HEK293 (cell line): ENCODE data around the gene C2orf42.

Source experiments
- GLI4 ChIP-seq: fragments of 450-650 bp; formaldehyde crosslinking; IDR thresholded peaks from 2 replicates; pipeline ENCODE4 v1.5.1; 2016; ENCODE audit warnings: missing biosample characterization, missing genetic modification characterization
- KLF1 ChIP-seq: fragments of 450-650 bp; formaldehyde crosslinking; IDR thresholded peaks from 2 replicates; pipeline ENCODE4 v1.5.1; 2016; ENCODE audit warnings: missing biosample characterization, missing genetic modification characterization
- KLF8 ChIP-seq: fragments of 450-650 bp; formaldehyde crosslinking; IDR thresholded peaks from 2 replicates; pipeline ENCODE4 v1.5.1; 2016; ENCODE audit warnings: missing biosample characterization, missing genetic modification characterization
- KLF9 ChIP-seq: fragments of 450-650 bp; formaldehyde crosslinking; IDR thresholded peaks from 2 replicates; pipeline ENCODE4 v1.5.1; 2016; ENCODE audit warnings: missing biosample characterization, missing genetic modification characterization, low read depth
- PRDM6 ChIP-seq: fragments of 450-650 bp; formaldehyde crosslinking; IDR thresholded peaks from 2 replicates; pipeline ENCODE4 v1.5.1; 2017; ENCODE audit warnings: missing biosample characterization, missing genetic modification characterization
- YY2 ChIP-seq: fragments of 450-650 bp; formaldehyde crosslinking; IDR thresholded peaks from 2 replicates; pipeline ENCODE4 v1.5.1; 2016; ENCODE audit warnings: missing biosample characterization, missing genetic modification characterization
- ZBTB21 ChIP-seq: fragments of 450-650 bp; formaldehyde crosslinking; IDR thresholded peaks from 2 replicates; pipeline ENCODE4 v1.5.1; 2017; ENCODE audit warnings: missing biosample characterization, missing genetic modification characterization
- ZNF112 ChIP-seq: fragments of 450-650 bp; formaldehyde crosslinking; IDR thresholded peaks from 2 replicates; pipeline ENCODE4 v1.5.0; 2017; ENCODE audit warnings: missing biosample characterization, missing genetic modification characterization
- ZNF132 ChIP-seq: fragments of 450-650 bp; formaldehyde crosslinking; IDR thresholded peaks from 2 replicates; pipeline ENCODE4 v1.5.1; 2017; ENCODE audit warnings: missing biosample characterization, missing genetic modification characterization, borderline replicate concordance
- ZNF223 ChIP-seq: fragments of 450-650 bp; formaldehyde crosslinking; IDR thresholded peaks from 2 replicates; pipeline ENCODE4 v1.5.1; 2016; ENCODE audit warnings: missing biosample characterization, missing genetic modification characterization
- ZNF311 ChIP-seq: fragments of 450-650 bp; formaldehyde crosslinking; IDR thresholded peaks from 2 replicates; pipeline ENCODE4 v1.5.1; 2017; ENCODE audit warnings: missing biosample characterization, missing genetic modification characterization, borderline replicate concordance
- ZNF394 ChIP-seq: fragments of 450-650 bp; formaldehyde crosslinking; IDR thresholded peaks from 2 replicates; pipeline ENCODE4 v1.5.1; 2016; ENCODE audit warnings: missing biosample characterization, missing genetic modification characterization, mild to moderate bottlenecking, moderate library complexity, borderline replicate concordance
- ZNF423 ChIP-seq: fragments of 450-650 bp; formaldehyde crosslinking; IDR thresholded peaks from 2 replicates; pipeline ENCODE4 v1.5.1; 2016; ENCODE audit warnings: missing biosample characterization, missing genetic modification characterization
- ZNF48 ChIP-seq: fragments of 450-650 bp; formaldehyde crosslinking; IDR thresholded peaks from 2 replicates; pipeline ENCODE4 v1.5.1; 2016; ENCODE audit warnings: missing biosample characterization, missing genetic modification characterization
- ZNF530 ChIP-seq: fragments of 450-650 bp; formaldehyde crosslinking; IDR thresholded peaks from 2 replicates; pipeline ENCODE4 v1.5.1; 2016; ENCODE audit warnings: low read depth, missing biosample characterization, missing genetic modification characterization
- ZNF549 ChIP-seq: fragments of 450-650 bp; IDR thresholded peaks from 2 replicates; pipeline ENCODE4 v1.5.1; 2018; ENCODE audit warnings: missing biosample characterization, missing genetic modification characterization, mild to moderate bottlenecking, inconsistent platforms, moderate library complexity
- ZNF558 ChIP-seq: fragments of 450-650 bp; formaldehyde crosslinking; IDR thresholded peaks from 2 replicates; pipeline ENCODE4 v1.5.1; 2016; ENCODE audit warnings: missing biosample characterization, missing genetic modification characterization
- ZNF585B ChIP-seq: fragments of 450-650 bp; formaldehyde crosslinking; IDR thresholded peaks from 2 replicates; pipeline ENCODE4 v1.5.1; 2016; ENCODE audit warnings: missing biosample characterization, missing genetic modification characterization
- ZNF701 ChIP-seq: fragments of 450-650 bp; formaldehyde crosslinking; IDR thresholded peaks from 2 replicates; pipeline ENCODE4 v1.5.1; 2016; ENCODE audit warnings: missing biosample characterization, missing genetic modification characterization
- ZNF707 ChIP-seq: fragments of 450-650 bp; formaldehyde crosslinking; IDR thresholded peaks from 2 replicates; pipeline ENCODE4 v1.5.1; 2016; ENCODE audit warnings: missing biosample characterization, missing genetic modification characterization
- ZNF776 ChIP-seq: fragments of 450-650 bp; formaldehyde crosslinking; IDR thresholded peaks from 2 replicates; pipeline ENCODE4 v1.5.0; 2017; ENCODE audit warnings: missing biosample characterization, missing genetic modification characterization, borderline replicate concordance
- ZNF777 ChIP-seq: fragments of 450-650 bp; formaldehyde crosslinking; IDR thresholded peaks from 2 replicates; pipeline ENCODE4 v1.5.1; 2017; ENCODE audit warnings: missing biosample characterization, missing genetic modification characterization, borderline replicate concordance
- ZNF792 ChIP-seq: fragments of 450-650 bp; formaldehyde crosslinking; IDR thresholded peaks from 2 replicates; pipeline ENCODE4 v1.5.1; 2016; ENCODE audit warnings: missing biosample characterization, missing genetic modification characterization
- ZSCAN30 ChIP-seq: fragments of 450-650 bp; IDR thresholded peaks from 2 replicates; pipeline ENCODE4 v1.5.1; 2018; ENCODE audit warnings: missing biosample characterization, mild to moderate bottlenecking, missing genetic modification characterization, moderate library complexity
- ZSCAN4 ChIP-seq: fragments of 450-650 bp; formaldehyde crosslinking; IDR thresholded peaks from 2 replicates; pipeline ENCODE4 v1.5.1; 2017; ENCODE audit warnings: missing biosample characterization, missing genetic modification characterization
- ZXDB ChIP-seq: fragments of 450-650 bp; formaldehyde crosslinking; IDR thresholded peaks from 2 replicates; pipeline ENCODE4 v1.5.1; 2016; ENCODE audit warnings: missing biosample characterization, missing genetic modification characterization
- TF ChIP-seq, protein P1 (sequence below): fragments of 450-650 bp; formaldehyde crosslinking; IDR thresholded peaks from 2 replicates; pipeline ENCODE4 v1.5.1; 2017; ENCODE audit warnings: missing biosample characterization, missing genetic modification characterization
- TF ChIP-seq, protein P2 (sequence below): fragments of 450-650 bp; formaldehyde crosslinking; IDR thresholded peaks from 2 replicates; pipeline ENCODE4 v1.5.1; 2016; ENCODE audit warnings: missing biosample characterization, missing genetic modification characterization
- TF ChIP-seq, protein P3 (sequence below): fragments of 450-650 bp; IDR thresholded peaks from 2 replicates; pipeline ENCODE4 v1.5.1; 2018; ENCODE audit warnings: missing biosample characterization, mild to moderate bottlenecking, missing genetic modification characterization
- TF ChIP-seq, protein P4 (sequence below): fragments of 450-650 bp; formaldehyde crosslinking; IDR thresholded peaks from 2 replicates; pipeline ENCODE4 v1.5.1; 2016; ENCODE audit warnings: missing biosample characterization, missing genetic modification characterization
- TF ChIP-seq, protein P5 (sequence below): fragments of 450-650 bp; formaldehyde crosslinking; IDR thresholded peaks from 2 replicates; pipeline ENCODE4 v1.5.1; 2017; ENCODE audit warnings: missing biosample characterization, missing genetic modification characterization

The C2orf42 gene

GRCh38 chr2:70142590-70143313 is 48.1 kb downstream of the C2orf42 start (continued):
- TF ChIP-seq, protein P1, sequence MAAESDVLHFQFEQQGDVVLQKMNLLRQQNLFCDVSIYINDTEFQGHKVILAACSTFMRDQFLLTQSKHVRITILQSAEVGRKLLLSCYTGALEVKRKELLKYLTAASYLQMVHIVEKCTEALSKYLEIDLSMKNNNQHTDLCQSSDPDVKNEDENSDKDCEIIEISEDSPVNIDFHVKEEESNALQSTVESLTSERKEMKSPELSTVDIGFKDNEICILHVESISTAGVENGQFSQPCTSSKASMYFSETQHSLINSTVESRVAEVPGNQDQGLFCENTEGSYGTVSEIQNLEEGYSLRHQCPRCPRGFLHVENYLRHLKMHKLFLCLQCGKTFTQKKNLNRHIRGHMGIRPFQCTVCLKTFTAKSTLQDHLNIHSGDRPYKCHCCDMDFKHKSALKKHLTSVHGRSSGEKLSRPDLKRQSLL (tag by site-specific recombination), result peak; percentile 75
- TF ChIP-seq ZSCAN30 (tag by site-specific recombination) (peak; percentile 87), ZNF549 (no peak), ZNF530 (no peak), YY2 (tag by site-specific recombination) (peak; percentile 60; the same call in 1 of the 2 replicates), ZNF585B (no peak), ZNF777 (tag by site-specific recombination) (no peak), ZNF132 (no peak), ZNF311 (no peak), ZNF792 (tag by site-specific recombination) (no peak), ZNF423 (tag by site-specific recombination) (peak; percentile 71; the same call in 1 of the 2 replicates), PRDM6 (no peak), ZNF558 (tag by site-specific recombination) (no peak), ZBTB21 (tag by site-specific recombination) (peak; percentile 98), ZNF701 (no peak), KLF1 (tag by site-specific recombination) (peak; percentile 88), ZNF223 (tag by site-specific recombination) (no peak), ZSCAN4 (tag by site-specific recombination) (peak; percentile 44), ZNF112 (tag by site-specific recombination) (no peak), ZNF394 (tag by site-specific recombination) (peak; percentile 82), KLF8 (peak; percentile 98), KLF9 (tag by site-specific recombination) (peak; percentile 77; the same call in 1 of the 2 replicates), ZNF776 (no peak), GLI4 (tag by site-specific recombination) (no peak), ZNF48 (tag by site-specific recombination) (no peak), ZXDB (tag by site-specific recombination) (peak; percentile 97), ZNF707 (tag by site-specific recombination) (no peak)
- TF ChIP-seq, protein P2, sequence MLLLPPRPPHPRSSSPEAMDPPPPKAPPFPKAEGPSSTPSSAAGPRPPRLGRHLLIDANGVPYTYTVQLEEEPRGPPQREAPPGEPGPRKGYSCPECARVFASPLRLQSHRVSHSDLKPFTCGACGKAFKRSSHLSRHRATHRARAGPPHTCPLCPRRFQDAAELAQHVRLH, result no peak
- TF ChIP-seq, protein P3, sequence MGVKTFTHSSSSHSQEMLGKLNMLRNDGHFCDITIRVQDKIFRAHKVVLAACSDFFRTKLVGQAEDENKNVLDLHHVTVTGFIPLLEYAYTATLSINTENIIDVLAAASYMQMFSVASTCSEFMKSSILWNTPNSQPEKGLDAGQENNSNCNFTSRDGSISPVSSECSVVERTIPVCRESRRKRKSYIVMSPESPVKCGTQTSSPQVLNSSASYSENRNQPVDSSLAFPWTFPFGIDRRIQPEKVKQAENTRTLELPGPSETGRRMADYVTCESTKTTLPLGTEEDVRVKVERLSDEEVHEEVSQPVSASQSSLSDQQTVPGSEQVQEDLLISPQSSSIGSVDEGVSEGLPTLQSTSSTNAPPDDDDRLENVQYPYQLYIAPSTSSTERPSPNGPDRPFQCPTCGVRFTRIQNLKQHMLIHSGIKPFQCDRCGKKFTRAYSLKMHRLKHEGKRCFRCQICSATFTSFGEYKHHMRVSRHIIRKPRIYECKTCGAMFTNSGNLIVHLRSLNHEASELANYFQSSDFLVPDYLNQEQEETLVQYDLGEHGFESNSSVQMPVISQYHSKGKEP (tag by site-specific recombination), result peak; percentile 8; the same call in 1 of the 2 replicates
- TF ChIP-seq, protein P4, sequence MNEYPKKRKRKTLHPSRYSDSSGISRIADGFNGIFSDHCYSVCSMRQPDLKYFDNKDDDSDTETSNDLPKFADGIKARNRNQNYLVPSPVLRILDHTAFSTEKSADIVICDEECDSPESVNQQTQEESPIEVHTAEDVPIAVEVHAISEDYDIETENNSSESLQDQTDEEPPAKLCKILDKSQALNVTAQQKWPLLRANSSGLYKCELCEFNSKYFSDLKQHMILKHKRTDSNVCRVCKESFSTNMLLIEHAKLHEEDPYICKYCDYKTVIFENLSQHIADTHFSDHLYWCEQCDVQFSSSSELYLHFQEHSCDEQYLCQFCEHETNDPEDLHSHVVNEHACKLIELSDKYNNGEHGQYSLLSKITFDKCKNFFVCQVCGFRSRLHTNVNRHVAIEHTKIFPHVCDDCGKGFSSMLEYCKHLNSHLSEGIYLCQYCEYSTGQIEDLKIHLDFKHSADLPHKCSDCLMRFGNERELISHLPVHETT (tag by site-specific recombination), result peak; percentile 88
- TF ChIP-seq, protein P5, sequence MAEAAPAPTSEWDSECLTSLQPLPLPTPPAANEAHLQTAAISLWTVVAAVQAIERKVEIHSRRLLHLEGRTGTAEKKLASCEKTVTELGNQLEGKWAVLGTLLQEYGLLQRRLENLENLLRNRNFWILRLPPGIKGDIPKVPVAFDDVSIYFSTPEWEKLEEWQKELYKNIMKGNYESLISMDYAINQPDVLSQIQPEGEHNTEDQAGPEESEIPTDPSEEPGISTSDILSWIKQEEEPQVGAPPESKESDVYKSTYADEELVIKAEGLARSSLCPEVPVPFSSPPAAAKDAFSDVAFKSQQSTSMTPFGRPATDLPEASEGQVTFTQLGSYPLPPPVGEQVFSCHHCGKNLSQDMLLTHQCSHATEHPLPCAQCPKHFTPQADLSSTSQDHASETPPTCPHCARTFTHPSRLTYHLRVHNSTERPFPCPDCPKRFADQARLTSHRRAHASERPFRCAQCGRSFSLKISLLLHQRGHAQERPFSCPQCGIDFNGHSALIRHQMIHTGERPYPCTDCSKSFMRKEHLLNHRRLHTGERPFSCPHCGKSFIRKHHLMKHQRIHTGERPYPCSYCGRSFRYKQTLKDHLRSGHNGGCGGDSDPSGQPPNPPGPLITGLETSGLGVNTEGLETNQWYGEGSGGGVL (tag by site-specific recombination), result peak; percentile 75
